Thoracic aorta (tissue), 2 donors: Measurements from ENCODE around the gene SDK1. TPM values are rescaled to one million over a fixed set of nuclear protein-coding genes. Genes with fewer than 3 reads are reported as not detected.

ENCODE experiments used
- ATAC-seq: fragments of 150-250 bp; one replicate; pipeline ENCODE4 v1.8.0; 2017; ENCODE audit warnings: low read depth; ENCODE audit not compliant: insufficient number of reproducible peaks, low FRiP score
- DNase-seq: peaks from one replicate; pipeline ENCODE4 v3.0.0-alpha.2; 2020; ENCODE audit warnings: low spot score
- H3K27ac ChIP-seq, 2 donors: fragments of 200-600 bp; sonication (generic); 1 replicate in 1 of 2; 2 replicates in 1 of 2; pipeline ENCODE4 v1.5.1; 2016; ENCODE audit warnings: mild to moderate bottlenecking in 2 of 2, moderate library complexity in 2 of 2
- H3K27me3 ChIP-seq: fragments of 200-600 bp; sonication (generic); replicated peaks from 2 replicates; pipeline ENCODE4 v1.6.0; 2016; ENCODE audit warnings: mild to moderate bottlenecking; ENCODE audit not compliant: insufficient read depth
- H3K36me3 ChIP-seq: fragments of 200-600 bp; sonication (generic); one replicate; pipeline ENCODE4 v1.5.1; 2016
- H3K4me1 ChIP-seq, 2 donors: fragments of 200-600 bp; sonication (generic); 1 replicate in 1 of 2; 2 replicates in 1 of 2; pipeline versions ENCODE4 v1.5.1 to v1.6.0; 2016; ENCODE audit warnings: low read depth in 2 of 2, mild to moderate bottlenecking in 1 of 2; ENCODE audit not compliant: control insufficient read depth in 1 of 2
- H3K4me3 ChIP-seq: fragments of 200-600 bp; sonication (generic); 2 replicates; pipeline ENCODE4 v1.5.1; 2016; ENCODE audit warnings: mild to moderate bottlenecking
- H3K9me3 ChIP-seq: fragments of 200-600 bp; sonication (generic); 2 replicates; pipeline ENCODE4 v1.5.1; 2016
- total RNA-seq, 2 donors: library from RNA; depleted of rRNA; stranded (reverse); fragments of >200 nt; gene quantifications; one replicate each; pipeline versions ENCODE4 v1.1.0 to v1.2.3, GENCODE V29; 2016
- TF ChIP-seq, protein P1 (sequence below): fragments of 200-600 bp; sonication (generic); IDR thresholded peaks from one replicate; pipeline ENCODE4 v1.5.1; 2019; ENCODE audit warnings: antibody characterized with exemption

The SDK1 gene
- total RNA-seq, 2 donors from 2014 or later = 27.5 to 29.2 TPM

DNA sequence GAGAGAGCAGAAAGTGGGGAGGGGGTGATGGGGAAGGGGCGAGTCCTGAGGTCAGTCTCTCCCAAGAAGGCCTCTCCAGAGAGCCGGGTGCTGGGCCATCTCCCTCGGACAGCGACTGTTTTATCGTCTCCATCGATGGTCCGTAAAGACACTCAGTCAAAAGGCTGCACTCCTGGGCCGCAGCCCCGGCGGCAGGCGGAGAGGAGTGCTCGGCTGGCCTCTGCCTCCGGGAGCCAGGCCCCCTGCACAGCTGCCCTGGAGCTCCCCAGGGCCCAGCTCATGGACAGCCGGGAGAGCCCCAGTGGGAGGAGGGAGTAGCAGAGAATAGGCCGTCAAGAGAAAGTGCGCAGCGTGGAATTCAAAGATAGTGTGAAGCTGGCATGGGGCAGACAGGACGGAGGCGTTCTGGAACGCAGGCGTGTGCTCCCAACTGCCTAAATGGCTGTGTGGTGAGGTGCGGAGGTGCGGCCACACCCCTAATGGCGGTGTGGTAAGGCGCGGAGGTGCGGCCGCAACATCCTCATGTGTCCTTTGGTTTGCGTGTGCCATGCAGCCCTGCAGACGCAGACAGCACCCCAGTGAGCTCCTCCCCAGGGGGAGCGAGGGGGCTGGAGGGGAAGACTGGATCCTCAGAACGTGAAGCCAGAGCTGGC is 903.6 kb downstream of the SDK1 start:
- no peak overlapping the region for H3K27ac ChIP-seq
- DNase-seq = no peak

DNA sequence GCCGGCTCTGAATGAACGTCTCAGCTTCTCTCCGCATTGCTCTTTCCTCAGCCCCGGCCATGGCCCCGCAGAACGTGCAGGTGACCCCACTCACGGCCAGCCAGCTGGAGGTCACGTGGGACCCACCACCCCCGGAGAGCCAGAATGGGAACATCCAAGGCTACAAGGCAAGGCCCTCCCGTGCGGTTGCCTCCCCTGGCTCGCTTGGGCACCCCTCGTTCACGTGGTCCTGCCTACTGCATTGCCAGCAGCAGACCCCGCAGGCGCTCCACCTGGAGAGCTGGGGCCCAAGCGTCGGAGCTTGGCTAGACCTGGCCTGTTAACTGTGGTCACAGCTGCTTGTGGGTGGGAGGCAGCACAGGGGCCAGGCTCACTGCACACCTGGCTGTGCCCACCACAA is 904.8 kb downstream of the SDK1 start:
- Histone ChIP-seq H3K9me3 (no peaks in the 10 kb centered on the region), H3K4me1 (no peaks in the 10 kb centered on the region), H3K4me3 (no peak overlapping the region), H3K27ac (no peak overlapping the region), H3K36me3 (peaks cover 17% of the 10 kb centered on the region), H3K27me3 (no peaks in the 10 kb centered on the region)
- ATAC-seq (no peak), DNase-seq (no peak)
- TF ChIP-seq, protein P1, sequence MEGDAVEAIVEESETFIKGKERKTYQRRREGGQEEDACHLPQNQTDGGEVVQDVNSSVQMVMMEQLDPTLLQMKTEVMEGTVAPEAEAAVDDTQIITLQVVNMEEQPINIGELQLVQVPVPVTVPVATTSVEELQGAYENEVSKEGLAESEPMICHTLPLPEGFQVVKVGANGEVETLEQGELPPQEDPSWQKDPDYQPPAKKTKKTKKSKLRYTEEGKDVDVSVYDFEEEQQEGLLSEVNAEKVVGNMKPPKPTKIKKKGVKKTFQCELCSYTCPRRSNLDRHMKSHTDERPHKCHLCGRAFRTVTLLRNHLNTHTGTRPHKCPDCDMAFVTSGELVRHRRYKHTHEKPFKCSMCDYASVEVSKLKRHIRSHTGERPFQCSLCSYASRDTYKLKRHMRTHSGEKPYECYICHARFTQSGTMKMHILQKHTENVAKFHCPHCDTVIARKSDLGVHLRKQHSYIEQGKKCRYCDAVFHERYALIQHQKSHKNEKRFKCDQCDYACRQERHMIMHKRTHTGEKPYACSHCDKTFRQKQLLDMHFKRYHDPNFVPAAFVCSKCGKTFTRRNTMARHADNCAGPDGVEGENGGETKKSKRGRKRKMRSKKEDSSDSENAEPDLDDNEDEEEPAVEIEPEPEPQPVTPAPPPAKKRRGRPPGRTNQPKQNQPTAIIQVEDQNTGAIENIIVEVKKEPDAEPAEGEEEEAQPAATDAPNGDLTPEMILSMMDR = no peak

More for the DNA sequence above, 903.6 kb downstream of the SDK1 start:
- Histone ChIP-seq H3K27me3 (no peaks in the 10 kb centered on the region), H3K4me1 (no peaks in the 10 kb centered on the region), H3K36me3 (peaks cover 12% of the 10 kb centered on the region), H3K9me3 (no peaks in the 10 kb centered on the region), H3K4me3 (no peak overlapping the region)
- no peak for ATAC-seq
- TF ChIP-seq, protein P1 = no peak

DNA sequence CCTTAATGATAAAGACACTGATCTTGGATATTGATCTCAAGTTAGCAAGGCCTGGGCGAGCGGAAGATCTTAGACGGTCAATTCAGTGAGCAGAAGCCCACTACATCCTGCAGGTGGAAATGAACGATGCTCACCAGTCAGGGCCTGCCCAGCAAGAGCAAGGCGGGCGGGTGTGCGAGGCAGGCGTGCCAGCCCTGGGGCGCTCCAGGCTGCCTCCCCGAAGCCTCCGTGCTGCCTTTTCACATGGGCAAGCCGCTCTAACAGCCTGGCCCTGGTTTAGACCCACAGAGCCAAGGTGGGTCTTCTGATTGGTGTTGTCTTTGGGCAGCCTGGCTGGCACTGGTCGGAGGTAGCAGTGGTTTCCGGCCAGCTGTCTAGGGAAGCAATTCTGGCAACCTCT is 906.0 kb downstream of the SDK1 start:
- H3K27ac ChIP-seq = no peak overlapping the region
- DNase-seq (no peak), ATAC-seq (no peak)
- no peaks in the 10 kb centered on the region for H3K9me3 ChIP-seq
- no peaks in the 10 kb centered on the region for H3K4me1 ChIP-seq
- no peaks in the 10 kb centered on the region for H3K27me3 ChIP-seq
- TF ChIP-seq, protein P1 = no peak
- H3K4me3 ChIP-seq = no peak overlapping the region
- peaks cover 17% of the 10 kb centered on the region for H3K36me3 ChIP-seq

DNA sequence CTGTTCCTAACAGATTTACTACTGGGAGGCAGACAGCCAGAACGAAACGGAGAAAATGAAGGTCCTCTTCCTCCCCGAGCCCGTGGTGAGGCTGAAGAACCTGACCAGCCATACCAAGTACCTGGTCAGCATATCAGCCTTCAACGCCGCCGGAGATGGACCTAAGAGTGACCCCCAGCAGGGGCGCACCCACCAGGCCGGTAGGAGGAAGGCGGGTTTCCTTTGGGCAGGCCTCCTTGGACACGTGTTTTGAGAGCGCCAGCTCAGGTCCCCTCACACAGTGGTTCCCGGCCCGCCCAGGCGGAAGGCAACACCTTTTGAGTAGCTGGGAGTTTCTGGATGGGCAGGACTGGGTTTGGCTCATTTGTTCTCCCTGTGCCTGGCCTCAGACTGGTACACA is 907.0 kb downstream of the SDK1 start:
- ATAC-seq (no peak), DNase-seq (no peak)
- H3K27me3 ChIP-seq = no peaks in the 10 kb centered on the region
- H3K4me3 ChIP-seq = no peak overlapping the region
- TF ChIP-seq, protein P1 = no peak
- H3K36me3 ChIP-seq = peaks cover 17% of the 10 kb centered on the region
- H3K4me1 ChIP-seq = no peaks in the 10 kb centered on the region
- no peaks in the 10 kb centered on the region for H3K9me3 ChIP-seq
- H3K27ac ChIP-seq = no peak overlapping the region

DNA sequence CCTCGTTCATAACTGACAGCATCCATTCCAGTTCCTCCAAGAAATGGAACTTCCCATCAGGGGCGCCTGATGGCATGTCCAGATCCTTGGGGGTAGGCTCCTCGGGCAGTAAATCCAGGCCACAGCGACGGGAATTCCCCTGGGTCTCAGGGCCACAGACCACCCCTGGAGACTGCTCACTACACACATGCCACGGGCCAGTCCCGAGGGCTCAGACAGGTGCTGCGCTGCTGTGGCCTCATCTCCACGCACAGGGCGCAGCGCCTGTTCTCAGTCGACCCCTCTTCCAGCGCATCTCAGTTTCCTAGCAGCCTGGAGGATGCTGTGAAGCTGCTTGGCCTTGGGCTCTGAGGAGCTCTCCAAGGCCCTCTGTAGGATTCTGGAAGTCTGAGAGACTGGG is 907.5 kb downstream of the SDK1 start:
- no peak overlapping the region for H3K27ac ChIP-seq
- DNase-seq (no peak), ATAC-seq (no peak)
- peaks cover 17% of the 10 kb centered on the region for H3K36me3 ChIP-seq
- TF ChIP-seq, protein P1 = no peak
- no peaks in the 10 kb centered on the region for H3K9me3 ChIP-seq
- H3K4me1 ChIP-seq = no peaks in the 10 kb centered on the region
- no peak overlapping the region for H3K4me3 ChIP-seq
- no peaks in the 10 kb centered on the region for H3K27me3 ChIP-seq
